GM12874 (cell line): Measurements from ENCODE around the gene VTI1A.

Experiments
- TF ChIP-seq, protein P1 (sequence below): IDR thresholded peaks from 2 replicates; pipeline ENCODE4 v1.5.1; 2011; ENCODE audit warnings: low read depth, mild to moderate bottlenecking, control low read depth, low read length, moderate library complexity; ENCODE audit not compliant: insufficient read depth

The VTI1A gene

GRCh38 chr10:112831859-112832258, 384.8 kb downstream of the VTI1A start:
- TF ChIP-seq, protein P1, sequence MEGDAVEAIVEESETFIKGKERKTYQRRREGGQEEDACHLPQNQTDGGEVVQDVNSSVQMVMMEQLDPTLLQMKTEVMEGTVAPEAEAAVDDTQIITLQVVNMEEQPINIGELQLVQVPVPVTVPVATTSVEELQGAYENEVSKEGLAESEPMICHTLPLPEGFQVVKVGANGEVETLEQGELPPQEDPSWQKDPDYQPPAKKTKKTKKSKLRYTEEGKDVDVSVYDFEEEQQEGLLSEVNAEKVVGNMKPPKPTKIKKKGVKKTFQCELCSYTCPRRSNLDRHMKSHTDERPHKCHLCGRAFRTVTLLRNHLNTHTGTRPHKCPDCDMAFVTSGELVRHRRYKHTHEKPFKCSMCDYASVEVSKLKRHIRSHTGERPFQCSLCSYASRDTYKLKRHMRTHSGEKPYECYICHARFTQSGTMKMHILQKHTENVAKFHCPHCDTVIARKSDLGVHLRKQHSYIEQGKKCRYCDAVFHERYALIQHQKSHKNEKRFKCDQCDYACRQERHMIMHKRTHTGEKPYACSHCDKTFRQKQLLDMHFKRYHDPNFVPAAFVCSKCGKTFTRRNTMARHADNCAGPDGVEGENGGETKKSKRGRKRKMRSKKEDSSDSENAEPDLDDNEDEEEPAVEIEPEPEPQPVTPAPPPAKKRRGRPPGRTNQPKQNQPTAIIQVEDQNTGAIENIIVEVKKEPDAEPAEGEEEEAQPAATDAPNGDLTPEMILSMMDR, result no peak

GRCh38 chr10:112832361-112832878, 385.4 kb downstream of the VTI1A start:
- TF ChIP-seq, protein P1, result no peak

DNA sequence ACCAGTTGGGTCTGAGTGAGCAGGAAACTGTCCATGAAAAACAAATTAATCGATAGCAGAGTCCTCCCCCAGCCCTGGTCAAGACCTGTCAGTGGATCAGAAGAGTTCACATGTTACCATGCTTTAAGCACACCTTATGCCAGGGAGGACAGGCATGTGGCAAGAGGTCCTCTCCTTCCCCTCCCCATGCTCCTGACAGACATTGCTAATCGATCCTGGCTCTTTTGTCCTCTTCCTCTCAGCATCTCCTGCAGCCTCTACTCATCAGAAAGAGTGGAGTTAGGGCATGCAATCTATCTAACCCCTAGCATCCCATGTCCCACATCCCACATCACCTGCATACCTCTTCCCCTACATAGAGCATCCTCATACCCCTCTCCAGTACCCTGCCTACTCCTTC, 385.9 kb downstream of the VTI1A start:
- TF ChIP-seq, protein P1, result no peak

DNA sequence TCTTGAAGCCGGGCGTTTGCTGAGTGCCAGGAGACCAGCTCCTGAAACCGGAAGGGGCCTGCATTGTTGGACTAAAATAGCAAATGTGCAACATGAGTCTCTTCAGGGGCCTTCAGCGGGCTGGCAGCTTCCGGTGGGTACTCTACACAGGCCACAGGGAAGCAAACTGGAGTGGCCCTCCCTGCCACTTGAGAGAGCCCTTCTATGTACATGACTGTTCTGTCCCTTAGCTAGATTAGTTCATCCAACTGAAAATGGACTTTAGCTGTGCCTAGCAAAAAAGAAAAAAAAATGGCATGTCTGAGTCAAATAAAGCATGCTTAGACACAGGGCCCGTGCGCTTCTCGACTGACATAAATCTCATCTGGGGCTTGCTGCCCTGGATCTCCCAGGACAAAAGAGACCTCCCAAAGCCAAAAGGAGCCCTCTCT, 387.8 kb downstream of the VTI1A start:
- TF ChIP-seq, protein P1, result no peak

GRCh38 chr10:112835217-112835715, 388.3 kb downstream of the VTI1A start:
- TF ChIP-seq, protein P1, result no peak

DNA sequence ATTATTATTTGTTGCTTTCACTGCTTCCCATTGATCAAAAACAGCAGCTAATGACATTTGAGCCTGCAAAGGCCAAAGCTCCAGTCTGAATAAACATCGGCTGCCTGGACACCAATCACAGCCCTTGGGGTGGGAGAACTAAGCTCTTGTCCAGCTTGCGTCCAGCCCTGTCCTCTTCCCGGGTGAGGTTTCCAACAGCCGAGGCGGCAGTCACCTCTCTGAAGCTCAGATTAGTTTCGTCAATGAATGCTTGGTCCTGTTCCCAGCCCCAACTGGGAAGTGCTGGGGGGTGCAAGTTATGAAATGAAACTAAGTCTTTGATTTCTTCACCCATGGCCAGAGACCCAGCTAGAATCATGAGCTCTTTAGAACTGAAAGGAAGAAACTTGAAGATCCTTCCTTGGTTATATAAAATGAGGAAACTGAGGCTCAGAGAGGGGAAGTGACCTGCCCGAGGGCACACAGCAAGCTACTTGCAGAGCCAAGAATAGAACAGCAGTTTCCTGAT, 389.0 kb downstream of the VTI1A start:
- TF ChIP-seq, protein P1, result no peak

- TF ChIP-seq, protein P1, result no peak
Observed at GRCh38 chr10:112838784-112839481, 391.9 kb downstream of the VTI1A start.
